ENCODE data around the gene GOLPH3. TPM values are rescaled to one million over a fixed set of nuclear protein-coding genes. Genes with fewer than 3 reads are reported as not detected.
"Not testable (repeated sequence)": the region's sequence is repeated elsewhere in the genome, so short reads cannot be mapped to it uniquely, and the experiment has no call there.

Gene GOLPH3
- total RNA-seq, result 64.6 TPM

- DNase-seq, result peak; percentile 96
Observed at GRCh38 chr5:32174011-32174870, at the start of gene GOLPH3. TSS of gene GOLPH3 (minus strand) at chr5:32174319. CDS start at chr5:32174034, 285 bp downstream.

DNA sequence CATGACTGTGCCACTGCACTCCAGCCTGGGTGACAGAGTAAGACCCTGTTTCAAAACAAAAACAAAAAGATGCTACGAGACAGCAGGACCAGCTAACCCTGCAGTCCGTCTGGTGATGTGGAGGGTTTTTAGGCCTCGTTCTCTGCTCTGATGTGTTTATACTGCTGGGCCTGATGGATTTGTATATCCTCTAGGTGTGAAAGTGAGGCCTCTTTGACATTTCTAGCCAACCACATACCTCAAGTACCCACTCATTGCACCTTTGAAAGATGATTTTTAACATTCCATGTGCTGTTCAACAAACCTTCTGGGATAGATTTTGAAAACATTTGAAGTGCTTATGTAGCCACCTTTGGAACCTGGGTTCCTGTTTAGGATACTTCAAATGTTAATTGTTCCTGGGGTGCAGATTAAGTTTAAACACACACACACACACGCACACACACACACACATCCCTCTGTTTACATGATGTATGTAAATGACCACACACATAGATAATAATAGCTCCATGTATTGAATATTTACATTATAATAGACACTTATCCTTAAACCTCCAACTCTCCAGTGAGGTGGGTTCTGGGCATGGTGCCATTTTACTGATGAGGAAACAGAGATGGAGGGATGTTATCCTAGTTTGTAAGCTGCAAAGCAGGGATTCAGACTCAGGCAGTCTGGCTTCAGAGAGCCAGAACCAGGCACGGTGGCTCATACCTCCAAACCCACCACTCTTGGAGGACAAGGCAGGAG is 48.8 kb upstream of the GOLPH3 start:
- DNase-seq, result no peak

GRCh38 chr5:32217886-32218396 is 43.8 kb upstream of the GOLPH3 start:
- peak; percentile 88 for DNase-seq

DNA sequence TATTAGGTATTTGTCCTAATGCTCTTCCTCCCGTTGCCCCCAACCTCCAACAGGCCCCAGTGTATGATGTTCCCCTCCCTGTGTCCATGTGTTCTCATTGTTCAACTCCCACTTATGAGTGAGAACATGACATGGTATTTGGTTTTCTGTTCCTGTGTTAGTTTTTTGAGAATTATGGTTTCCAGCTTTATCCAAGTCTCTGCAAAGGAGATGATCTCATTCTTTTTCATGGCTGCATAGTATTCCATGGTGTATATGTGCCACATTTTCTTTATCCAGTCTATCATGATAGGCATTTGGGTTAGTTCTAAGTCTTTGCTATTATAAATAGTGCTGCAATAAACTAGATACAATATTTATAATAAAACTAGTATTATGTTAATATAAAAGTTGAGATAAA is 40.2 kb upstream of the GOLPH3 start:
- DNase-seq, result not testable (repeated sequence)

DNA sequence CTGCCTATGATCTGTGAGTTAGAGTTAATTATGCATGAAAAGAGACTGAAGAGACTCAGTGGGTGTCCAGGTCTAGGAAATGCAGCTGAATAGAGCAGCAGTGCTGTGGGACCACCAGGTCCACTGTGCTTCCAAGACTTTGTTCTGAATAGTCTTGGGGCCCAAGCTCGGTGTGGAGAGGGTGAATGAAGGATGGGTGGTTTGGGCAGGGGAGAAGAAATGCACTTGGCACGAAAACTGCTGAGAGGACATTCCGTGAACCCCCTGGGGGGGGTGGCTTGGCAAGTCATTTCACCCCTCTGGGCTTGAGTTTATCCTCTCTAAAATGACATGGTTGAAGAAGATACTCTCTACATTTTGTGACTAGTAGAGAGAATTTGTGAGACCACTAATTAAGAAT is 36.0 kb upstream of the GOLPH3 start:
- no peak for DNase-seq

- DNase-seq, result not testable (repeated sequence)
Observed at GRCh38 chr5:32208837-32209236, 34.7 kb upstream of the GOLPH3 start.

GRCh38 chr5:32207355-32207634 is 33.2 kb upstream of the GOLPH3 start:
- no peak for DNase-seq

DNA sequence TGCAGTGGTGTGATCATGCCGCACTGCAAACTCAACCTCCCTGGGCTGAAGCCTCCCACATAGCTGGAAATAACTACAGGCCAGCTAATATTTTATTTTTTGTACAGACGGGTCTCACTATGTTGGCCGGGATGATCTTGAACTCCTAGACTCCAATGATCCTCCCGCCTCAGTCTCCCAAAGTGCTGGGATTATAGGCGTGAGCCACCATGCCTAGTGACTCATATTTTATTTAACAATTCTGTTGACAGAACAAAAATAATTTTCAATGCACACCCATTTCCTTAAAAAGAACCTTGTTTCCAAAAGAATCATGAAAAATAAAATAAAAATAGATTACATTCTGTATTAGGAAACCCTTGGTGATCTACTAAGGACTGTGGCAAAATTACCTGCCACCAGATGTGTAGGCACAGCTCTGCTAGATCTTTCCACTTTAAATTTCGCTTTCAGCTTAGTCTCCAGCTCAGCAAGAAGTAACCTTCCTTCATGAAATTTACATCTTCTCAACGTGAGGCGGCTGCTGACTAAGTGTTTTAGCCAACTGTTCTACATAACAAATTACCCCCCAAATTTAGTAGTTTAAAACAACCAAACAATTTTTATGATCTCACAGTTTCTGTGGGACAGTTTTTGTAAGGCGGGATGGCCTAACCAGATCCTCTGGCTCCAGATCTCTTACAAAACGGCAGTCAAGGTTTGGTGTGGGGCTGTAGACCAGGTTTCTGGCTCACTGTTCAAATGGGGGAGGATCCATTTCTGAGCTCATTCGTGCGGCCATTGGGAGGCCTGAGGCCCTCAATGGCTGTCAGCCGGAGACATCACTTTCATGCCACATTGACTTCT is 32.6 kb upstream of the GOLPH3 start:
- DNase-seq, result no peak

DNA sequence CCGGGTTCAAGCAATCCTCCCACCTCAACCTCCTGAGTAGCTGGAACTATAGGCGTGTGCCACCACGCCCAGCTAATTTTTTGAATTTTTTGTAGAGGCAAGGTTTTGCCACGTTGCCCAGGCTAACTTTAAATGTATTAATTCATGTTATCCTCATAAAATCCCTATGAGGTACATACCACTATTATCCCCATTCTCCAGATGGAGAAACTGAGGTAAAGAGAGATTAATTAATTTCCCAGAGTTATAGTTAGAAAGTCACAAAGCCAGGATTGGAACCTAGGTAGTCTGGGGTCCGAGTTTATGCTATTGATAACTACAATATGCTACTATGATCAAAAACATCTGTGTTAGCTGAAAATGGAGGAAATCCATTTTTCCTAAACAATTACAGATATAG is 31.9 kb upstream of the GOLPH3 start:
- no peak for DNase-seq

- DNase-seq, result no peak
Observed at GRCh38 chr5:32202394-32202793, 28.3 kb upstream of the GOLPH3 start.

GRCh38 chr5:32201122-32201753 is 27.1 kb upstream of the GOLPH3 start:
- no peak for DNase-seq

- DNase-seq, result no peak
Observed at GRCh38 chr5:32197032-32197431, 22.9 kb upstream of the GOLPH3 start.

GRCh38 chr5:32195265-32195664 is 21.1 kb upstream of the GOLPH3 start:
- DNase-seq, result no peak

DNA sequence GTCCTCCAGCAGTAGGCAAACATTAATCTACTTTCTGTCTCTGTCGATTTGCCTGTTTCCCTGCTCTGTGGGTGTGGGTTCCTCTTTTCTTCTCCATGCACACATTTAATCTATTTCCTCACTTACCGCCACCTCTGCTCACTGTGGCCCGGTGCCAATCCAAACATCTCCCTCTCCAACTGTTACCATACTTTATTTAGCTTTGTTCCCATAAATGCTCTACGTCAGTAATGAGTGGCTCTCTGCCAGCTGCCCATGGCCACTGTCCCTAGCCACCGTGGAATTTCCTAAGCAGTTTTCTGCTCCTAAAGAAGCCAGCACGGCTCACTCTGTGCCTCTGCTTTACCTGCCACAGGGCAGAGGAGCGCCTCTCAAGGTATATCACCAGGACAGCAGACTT is 19.5 kb upstream of the GOLPH3 start:
- DNase-seq, result peak; percentile 87

- peak; percentile 90 for DNase-seq
Observed at GRCh38 chr5:32190095-32190494, 16.0 kb upstream of the GOLPH3 start.

GRCh38 chr5:32187675-32188074 is 13.6 kb upstream of the GOLPH3 start:
- no peak for DNase-seq

GRCh38 chr5:32182463-32183063 is 8.4 kb upstream of the GOLPH3 start:
- no peak for DNase-seq

DNA sequence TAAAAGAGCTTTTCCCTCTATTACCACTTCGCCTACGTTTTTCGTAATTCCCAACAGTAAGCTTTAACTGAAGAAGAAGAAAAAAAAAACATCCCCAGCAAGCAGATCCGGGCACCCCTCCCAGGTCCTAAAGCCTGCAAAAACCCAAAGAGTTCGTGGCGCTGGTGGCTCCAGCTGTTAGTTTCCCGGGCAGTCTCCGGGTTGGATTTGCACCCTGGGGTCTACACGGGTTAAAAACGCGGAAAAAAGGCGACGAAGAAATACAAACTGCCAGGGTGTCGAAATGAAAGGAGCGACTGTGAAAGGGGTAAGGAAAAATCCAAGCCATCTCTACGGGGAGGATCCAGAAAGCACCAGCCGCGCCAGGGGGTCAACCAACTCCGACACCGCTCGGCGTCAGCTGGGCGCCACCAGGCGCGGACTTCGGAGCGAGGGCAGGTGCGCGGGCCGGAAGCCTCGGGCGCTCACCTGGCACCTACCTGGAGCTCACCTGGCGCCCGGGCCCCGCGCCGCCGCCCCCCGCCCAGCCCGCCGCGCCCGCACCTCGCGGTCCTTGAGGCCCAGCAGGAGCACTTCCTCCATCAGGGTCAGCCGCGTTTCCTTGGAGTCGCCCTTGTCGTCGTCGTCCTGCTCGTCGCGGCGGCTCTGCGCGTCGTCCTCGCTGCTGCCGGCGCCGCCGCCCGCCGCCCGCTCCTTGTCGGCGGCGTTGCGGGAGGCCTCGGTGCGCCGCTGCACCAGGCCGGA is 680 bp downstream of the GOLPH3 start:
- DNase-seq, result peak; percentile 92

- no peak for DNase-seq
Observed at GRCh38 chr5:32172923-32173266, 1.2 kb downstream of the GOLPH3 start.

DNA sequence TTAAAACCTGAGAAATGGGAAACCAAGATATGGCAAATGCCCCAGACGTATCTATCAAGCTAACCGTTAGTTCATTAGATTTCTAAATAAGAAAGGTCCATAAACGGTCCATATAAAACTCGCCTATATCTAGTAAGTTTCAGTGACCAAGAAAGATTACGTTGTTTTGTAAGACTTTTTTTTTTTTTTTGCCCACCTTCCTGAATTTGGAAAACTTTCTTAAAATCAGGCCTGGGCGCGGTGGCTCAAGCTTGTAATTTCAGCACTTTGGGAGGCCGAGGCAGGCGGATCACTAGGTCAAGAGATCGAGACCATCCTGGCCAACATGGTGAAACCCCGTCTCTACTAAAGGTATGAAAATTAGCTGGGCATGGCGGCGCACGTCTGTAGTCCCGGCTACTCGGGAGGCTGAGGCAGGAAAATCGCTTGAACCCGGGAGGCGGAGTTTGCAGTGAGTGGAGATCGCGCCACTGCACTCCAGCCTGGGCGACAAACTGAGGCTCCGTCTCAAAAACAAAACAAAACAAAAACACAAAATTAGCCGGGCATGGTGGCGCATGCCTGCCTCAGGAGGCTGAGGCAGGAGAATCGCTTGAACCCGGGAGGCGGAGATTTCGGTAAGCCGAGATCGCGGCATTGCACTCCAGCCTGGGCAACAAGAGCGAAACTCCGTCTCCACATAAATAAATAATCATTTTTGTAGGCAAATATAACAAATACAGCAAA is 1.8 kb downstream of the GOLPH3 start:
- peak; percentile 41 for DNase-seq
